ENCODE measurements around the gene ITGB4. TPM values are rescaled to one million over a fixed set of nuclear protein-coding genes. Genes with fewer than 3 reads are reported as not detected.

ITGB4 gene
- total RNA-seq, 4 donors from 2014 or later = 196 to 323 (median 229) TPM

- no peak for DNase-seq
- Histone ChIP-seq H3K9me3 (no peaks in the 10 kb centered on the region), H3K4me3 (peak overlapping the region; percentile 25 to 50 (median 48)), H3K27me3 (peaks cover 19% of the 10 kb centered on the region), H3K36me3 (peaks cover 0 to 25% (median 0%) of the 10 kb centered on the region in 4 donors), H3K27ac (peak overlapping the region; percentile 88 to 92 (median 88)), H3K4me1 (peaks cover 7 to 32% (median 27%) of the 10 kb centered on the region in 4 donors)
- intact Hi-C loops (cut with DNase I; ENCODE audit: low total_unique reads) = no loop called here
- in situ Hi-C loops (cut with MboI; ENCODE audit: low pct_ligation_motif_present in 1 of 4, low pct_unique_long_range_greater_than_20kb in 1 of 4, low sequenced_read_pairs in 3 of 4) = no loop called here
- no peak for TF ChIP-seq POLR2A (IDR thresholded peaks at IDR 0.05)
- TF ChIP-seq EP300 (IDR thresholded peaks at IDR 0.05; ENCODE audit: low read depth) = no peak
- TF ChIP-seq POLR2AphosphoS5 (IDR thresholded peaks at IDR 0.05) = no peak
- TF ChIP-seq CTCF (IDR thresholded peaks at IDR 0.05) = no peak
- 60 to 61% methylated on average over 1 to 9 of the region's 9 CpGs for WGBS, 2 donors (ENCODE audit: low coverage in 1 of 2)
Observed at GRCh38 chr17:75722542-75723095, 1.4 kb downstream of the ITGB4 start.

GRCh38 chr17:75723171-75723930 lies 2.1 kb downstream of the ITGB4 start:
- in situ Hi-C loops (cut with MboI; ENCODE audit: low pct_ligation_motif_present in 1 of 4, low pct_unique_long_range_greater_than_20kb in 1 of 4, low sequenced_read_pairs in 3 of 4) = no loop called here
- Histone ChIP-seq H3K36me3 (peaks cover 0 to 25% (median 0%) of the 10 kb centered on the region in 4 donors), H3K27me3 (peaks cover 19% of the 10 kb centered on the region), H3K27ac (peak overlapping the region; percentile 88 to 92 (median 88)), H3K9me3 (no peaks in the 10 kb centered on the region), H3K4me1 (peaks cover 7 to 32% (median 27%) of the 10 kb centered on the region in 4 donors), H3K4me3 (peak overlapping the region in 3 of 4 donors; percentile 47 to 50 (median 48))
- 90% methylated on average over 2 of the region's 18 CpGs; no CpG with 5 or more reads in 1 of the 2 donors for WGBS, 2 donors (ENCODE audit: low coverage in 1 of 2)
- TF ChIP-seq POLR2AphosphoS5 (IDR thresholded peaks at IDR 0.05) (peak; percentile 88 to 98 (median 97)), CTCF (IDR thresholded peaks at IDR 0.05) (peak in 1 of 5 experiments; percentile 18), EP300 (IDR thresholded peaks at IDR 0.05; ENCODE audit: low read depth) (no peak), POLR2A (IDR thresholded peaks at IDR 0.05) (peak; percentile 99)
- intact Hi-C loops (cut with DNase I; ENCODE audit: low total_unique reads) = no loop called here
- DNase-seq = peak; percentile 91

GRCh38 chr17:75724016-75725003 lies 3.1 kb downstream of the ITGB4 start:
- peaks cover 7 to 32% (median 27%) of the 10 kb centered on the region in 4 donors for H3K4me1 ChIP-seq
- H3K36me3 ChIP-seq = peaks cover 0 to 25% (median 0%) of the 10 kb centered on the region in 4 donors
- peaks cover 19% of the 10 kb centered on the region for H3K27me3 ChIP-seq
- H3K9me3 ChIP-seq = no peaks in the 10 kb centered on the region
- WGBS, 2 donors (ENCODE audit: low coverage in 1 of 2) = 71% methylated on average over 21 of the region's 23 CpGs; no CpG with 5 or more reads in 1 of the 2 donors
- peak; percentile 30 for DNase-seq
- peak overlapping the region; percentile 88 to 92 (median 88) for H3K27ac ChIP-seq
- in situ Hi-C loops (cut with MboI; ENCODE audit: low pct_ligation_motif_present in 1 of 4, low pct_unique_long_range_greater_than_20kb in 1 of 4, low sequenced_read_pairs in 3 of 4) = no loop called here
- peak overlapping the region in 2 of 4 donors; percentile 47 to 50 for H3K4me3 ChIP-seq
- intact Hi-C loops (cut with DNase I; ENCODE audit: low total_unique reads) = no loop called here
- TF ChIP-seq POLR2AphosphoS5 (IDR thresholded peaks at IDR 0.05) (no peak), EP300 (IDR thresholded peaks at IDR 0.05; ENCODE audit: low read depth) (no peak), CTCF (IDR thresholded peaks at IDR 0.05) (no peak), POLR2A (IDR thresholded peaks at IDR 0.05) (no peak)

Measured in transverse colon (tissue), 4 donors.